ENCODE measurements around the gene FAM118A. TPM values are rescaled to one million over a fixed set of nuclear protein-coding genes. Genes with fewer than 3 reads are reported as not detected.

Gene FAM118A
- total RNA-seq, 1 experiment from 2014 or later, result 20.3 TPM

DNA sequence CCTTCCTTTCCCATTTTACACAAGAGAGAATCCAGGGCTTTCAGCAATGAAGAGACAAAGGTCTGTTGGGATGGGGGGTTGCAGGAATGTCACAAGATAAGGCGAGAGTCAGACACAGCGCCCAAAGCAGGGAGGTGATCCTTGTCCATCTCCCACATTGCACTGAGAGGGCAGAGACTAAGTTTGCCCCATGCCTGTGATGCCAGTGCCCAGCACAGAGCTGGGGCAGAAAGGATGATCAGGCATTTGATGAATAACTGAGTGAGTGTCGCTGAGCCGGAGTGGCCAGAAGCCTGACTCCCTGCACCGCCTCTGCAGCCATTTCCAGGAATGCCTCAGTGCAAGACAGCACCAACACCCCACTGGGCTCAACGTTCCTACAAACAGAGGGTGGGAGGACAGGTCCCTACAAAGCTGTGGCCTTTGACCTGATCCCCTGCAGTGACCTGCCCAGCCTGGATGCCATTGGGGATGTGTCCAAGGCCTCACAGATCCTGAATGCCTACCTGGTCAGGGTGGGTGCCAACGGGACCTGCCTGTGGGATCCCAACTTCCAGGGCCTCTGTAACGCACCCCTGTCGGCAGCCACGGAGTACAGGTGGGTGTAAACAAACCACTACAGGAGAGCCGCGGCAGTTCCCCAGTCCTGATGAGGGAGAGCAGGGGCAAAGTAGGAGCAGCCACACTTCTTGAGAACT, 22.7 kb upstream of the FAM118A start:
- Histone ChIP-seq H3K4me2 (ENCODE audit: low read length) (no peak overlapping the region), H3K27me3 (ENCODE audit: low read length) (no peaks in the 10 kb centered on the region), H3F3A (ENCODE audit: low read length, unreplicated experiment) (no peaks in the 10 kb centered on the region), H3K27ac (ENCODE audit: low read length) (no peak overlapping the region), H2AFZ (ENCODE audit: low read length) (no peak overlapping the region), H3K4me1 (ENCODE audit: insufficient read depth, low read length) (peaks cover 15% of the 10 kb centered on the region), H3K36me3 (ENCODE audit: low read depth, low read length) (no peaks in the 10 kb centered on the region), H3K9me3 (ENCODE audit: low read length) (no peaks in the 10 kb centered on the region), H4K20me1 (ENCODE audit: low read length) (no peaks in the 10 kb centered on the region), H3K9me2 (replicated peaks; ENCODE audit: low read length) (no peaks in the 10 kb centered on the region), H3K9ac (ENCODE audit: low read length) (no peak overlapping the region), H3K79me2 (ENCODE audit: low read length) (no peaks in the 10 kb centered on the region), H3K4me3 (ENCODE audit: low read length) (no peak overlapping the region)
- CTCF ChIA-PET, result no interaction called here
- BruUV-seq (replicated peaks), result no TSS peak
- POLR2A ChIA-PET (ENCODE audit: unreplicated experiment), result no interaction called here
- DNase-seq (no peak), ATAC-seq (no peak)
- intact Hi-C loops (cut with micrococcal nuclease), result no loop called here
- TF ChIP-seq EZH2 (IDR thresholded peaks at IDR 0.05; ENCODE audit: low read length, unreplicated experiment) (no peak), EZH2phosphoT487 (IDR thresholded peaks at IDR 0.05; ENCODE audit: borderline replicate concordance, low read length) (no peak)
- TF ChIP-seq, protein P1, sequence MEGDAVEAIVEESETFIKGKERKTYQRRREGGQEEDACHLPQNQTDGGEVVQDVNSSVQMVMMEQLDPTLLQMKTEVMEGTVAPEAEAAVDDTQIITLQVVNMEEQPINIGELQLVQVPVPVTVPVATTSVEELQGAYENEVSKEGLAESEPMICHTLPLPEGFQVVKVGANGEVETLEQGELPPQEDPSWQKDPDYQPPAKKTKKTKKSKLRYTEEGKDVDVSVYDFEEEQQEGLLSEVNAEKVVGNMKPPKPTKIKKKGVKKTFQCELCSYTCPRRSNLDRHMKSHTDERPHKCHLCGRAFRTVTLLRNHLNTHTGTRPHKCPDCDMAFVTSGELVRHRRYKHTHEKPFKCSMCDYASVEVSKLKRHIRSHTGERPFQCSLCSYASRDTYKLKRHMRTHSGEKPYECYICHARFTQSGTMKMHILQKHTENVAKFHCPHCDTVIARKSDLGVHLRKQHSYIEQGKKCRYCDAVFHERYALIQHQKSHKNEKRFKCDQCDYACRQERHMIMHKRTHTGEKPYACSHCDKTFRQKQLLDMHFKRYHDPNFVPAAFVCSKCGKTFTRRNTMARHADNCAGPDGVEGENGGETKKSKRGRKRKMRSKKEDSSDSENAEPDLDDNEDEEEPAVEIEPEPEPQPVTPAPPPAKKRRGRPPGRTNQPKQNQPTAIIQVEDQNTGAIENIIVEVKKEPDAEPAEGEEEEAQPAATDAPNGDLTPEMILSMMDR (conservative IDR thresholded peaks at IDR 0.05; ENCODE audit: low read depth, low read length), result no peak

DNA sequence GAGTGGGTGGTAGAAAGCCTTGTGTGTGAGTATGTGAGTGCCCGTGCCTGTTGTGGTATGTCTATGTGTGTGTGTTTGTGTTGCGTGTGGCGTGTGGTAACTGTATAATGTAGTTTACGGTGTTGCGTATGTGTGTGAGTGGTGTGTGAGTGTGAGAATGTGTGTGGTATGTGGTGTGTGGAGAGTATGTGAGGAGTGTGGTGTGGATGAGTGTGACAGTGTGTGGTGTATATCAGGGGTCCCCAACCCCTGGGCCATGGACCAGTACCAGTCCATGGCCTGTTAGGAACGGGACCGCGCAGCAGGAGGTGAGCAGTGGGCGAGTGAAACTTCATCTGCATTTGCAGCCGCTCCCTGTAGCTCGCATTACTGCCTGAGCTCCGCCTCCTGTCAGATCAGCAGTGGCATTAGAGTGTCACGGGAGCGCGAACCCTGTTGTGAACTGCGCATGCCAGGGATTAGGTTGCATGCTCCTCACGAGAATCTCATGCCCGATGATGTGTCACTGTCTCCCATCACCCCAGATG, 19.3 kb upstream of the FAM118A start:
- Histone ChIP-seq H3K36me3 (ENCODE audit: low read depth, low read length) (no peaks in the 10 kb centered on the region), H3K9ac (ENCODE audit: low read length) (no peak overlapping the region), H3F3A (ENCODE audit: low read length, unreplicated experiment) (no peaks in the 10 kb centered on the region), H2AFZ (ENCODE audit: low read length) (0 out of 2 replicates have a peak overlapping the region, but pooled peaks have one; percentile 18), H3K79me2 (ENCODE audit: low read length) (no peaks in the 10 kb centered on the region), H3K4me1 (ENCODE audit: insufficient read depth, low read length) (peaks cover 7% of the 10 kb centered on the region; the same call in 1 of the 2 replicates), H3K27ac (ENCODE audit: low read length) (no peak overlapping the region), H3K9me3 (ENCODE audit: low read length) (no peaks in the 10 kb centered on the region), H4K20me1 (ENCODE audit: low read length) (no peaks in the 10 kb centered on the region), H3K4me3 (ENCODE audit: low read length) (no peak overlapping the region), H3K4me2 (ENCODE audit: low read length) (peak overlapping the region; percentile 46), H3K27me3 (ENCODE audit: low read length) (no peaks in the 10 kb centered on the region), H3K9me2 (replicated peaks; ENCODE audit: low read length) (no peaks in the 10 kb centered on the region)
- ChIA-PET POLR2A (ENCODE audit: unreplicated experiment) (no interaction called here), CTCF (interaction anchor here (1.0 kb wide), 1 partner anchor 12 kb away, joined by 3 read pairs; no protein-coding TSS in a partner anchor)
- intact Hi-C loops (cut with micrococcal nuclease), result no loop called here
- no TSS peak for BruUV-seq (replicated peaks)
- DNase-seq (peak; percentile 64), ATAC-seq (peak; percentile 89)
- TF ChIP-seq EZH2phosphoT487 (IDR thresholded peaks at IDR 0.05; ENCODE audit: borderline replicate concordance, low read length) (no peak), EZH2 (IDR thresholded peaks at IDR 0.05; ENCODE audit: low read length, unreplicated experiment) (no peak)
- TF ChIP-seq, protein P1 (conservative IDR thresholded peaks at IDR 0.05; ENCODE audit: low read depth, low read length), result no peak
